Nephron progenitor cell (in vitro differentiated cells): ENCODE measurements around the gene CBX7.

Experiments
- DNase-seq: peaks from one replicate; pipeline ENCODE4 v3.0.0; 2021
- H3K27ac Mint-ChIP-seq: 2 replicates; pipeline ENCODE4 v1.8.0; 2021; ENCODE audit warnings: mild to moderate bottlenecking, moderate library complexity, mixed read lengths
- H3K27me3 Mint-ChIP-seq: 2 replicates; pipeline ENCODE4 v1.8.0; 2021; ENCODE audit warnings: mild to moderate bottlenecking, low read depth, mixed read lengths; ENCODE audit not compliant: poor library complexity
- H3K36me3 Mint-ChIP-seq: 2 replicates; pipeline ENCODE4 v1.8.0; 2021; ENCODE audit warnings: low read depth, mixed read lengths
- H3K4me1 Mint-ChIP-seq: 2 replicates; pipeline ENCODE4 v1.8.0; 2021; ENCODE audit warnings: mixed read lengths
- H3K4me3 Mint-ChIP-seq: 2 replicates; pipeline ENCODE4 v1.8.0; 2021; ENCODE audit warnings: mild to moderate bottlenecking, moderate library complexity, mixed read lengths
- H3K9me3 Mint-ChIP-seq: 2 replicates; pipeline ENCODE4 v1.8.0; 2021; ENCODE audit warnings: mild to moderate bottlenecking, moderate library complexity, mixed read lengths
- TF ChIP-seq, protein P1 (sequence below): fragments of 200-600 bp; sonication (generic); IDR thresholded peaks from 2 replicates; pipeline ENCODE4 v1.5.0; 2021; ENCODE audit warnings: antibody characterized with exemption

Gene CBX7

DNA sequence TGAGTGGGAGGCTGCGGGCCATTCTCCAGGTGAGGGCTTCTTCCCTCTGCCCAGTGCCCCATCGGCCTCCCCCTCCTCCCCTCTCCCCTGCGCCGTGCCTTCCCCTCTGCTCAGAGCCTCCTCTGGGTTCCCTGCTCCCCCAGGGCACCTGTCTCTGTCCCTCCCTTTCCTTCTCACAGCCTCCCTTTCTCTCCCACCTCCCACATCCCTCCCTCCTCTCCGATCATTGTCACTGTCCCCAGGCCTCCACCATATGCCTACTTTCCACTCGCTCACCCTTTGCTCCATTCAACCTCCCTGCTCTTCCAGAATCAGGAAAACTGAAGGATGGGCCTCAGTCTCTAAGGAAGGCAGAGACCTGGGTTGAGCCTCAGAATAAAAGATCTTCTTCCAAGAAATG, 65.4 kb downstream of the CBX7 start:
- H3K4me1 Mint-ChIP-seq: peaks cover 61% of the 10 kb centered on the region
- H3K9me3 Mint-ChIP-seq: no peaks in the 10 kb centered on the region
- H3K36me3 Mint-ChIP-seq: no peaks in the 10 kb centered on the region
- DNase-seq: no peak
- TF ChIP-seq, protein P1, sequence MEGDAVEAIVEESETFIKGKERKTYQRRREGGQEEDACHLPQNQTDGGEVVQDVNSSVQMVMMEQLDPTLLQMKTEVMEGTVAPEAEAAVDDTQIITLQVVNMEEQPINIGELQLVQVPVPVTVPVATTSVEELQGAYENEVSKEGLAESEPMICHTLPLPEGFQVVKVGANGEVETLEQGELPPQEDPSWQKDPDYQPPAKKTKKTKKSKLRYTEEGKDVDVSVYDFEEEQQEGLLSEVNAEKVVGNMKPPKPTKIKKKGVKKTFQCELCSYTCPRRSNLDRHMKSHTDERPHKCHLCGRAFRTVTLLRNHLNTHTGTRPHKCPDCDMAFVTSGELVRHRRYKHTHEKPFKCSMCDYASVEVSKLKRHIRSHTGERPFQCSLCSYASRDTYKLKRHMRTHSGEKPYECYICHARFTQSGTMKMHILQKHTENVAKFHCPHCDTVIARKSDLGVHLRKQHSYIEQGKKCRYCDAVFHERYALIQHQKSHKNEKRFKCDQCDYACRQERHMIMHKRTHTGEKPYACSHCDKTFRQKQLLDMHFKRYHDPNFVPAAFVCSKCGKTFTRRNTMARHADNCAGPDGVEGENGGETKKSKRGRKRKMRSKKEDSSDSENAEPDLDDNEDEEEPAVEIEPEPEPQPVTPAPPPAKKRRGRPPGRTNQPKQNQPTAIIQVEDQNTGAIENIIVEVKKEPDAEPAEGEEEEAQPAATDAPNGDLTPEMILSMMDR: no peak
- H3K27me3 Mint-ChIP-seq: peaks cover 16% of the 10 kb centered on the region
- no peak overlapping the region for H3K27ac Mint-ChIP-seq
- no peak overlapping the region for H3K4me3 Mint-ChIP-seq

DNA sequence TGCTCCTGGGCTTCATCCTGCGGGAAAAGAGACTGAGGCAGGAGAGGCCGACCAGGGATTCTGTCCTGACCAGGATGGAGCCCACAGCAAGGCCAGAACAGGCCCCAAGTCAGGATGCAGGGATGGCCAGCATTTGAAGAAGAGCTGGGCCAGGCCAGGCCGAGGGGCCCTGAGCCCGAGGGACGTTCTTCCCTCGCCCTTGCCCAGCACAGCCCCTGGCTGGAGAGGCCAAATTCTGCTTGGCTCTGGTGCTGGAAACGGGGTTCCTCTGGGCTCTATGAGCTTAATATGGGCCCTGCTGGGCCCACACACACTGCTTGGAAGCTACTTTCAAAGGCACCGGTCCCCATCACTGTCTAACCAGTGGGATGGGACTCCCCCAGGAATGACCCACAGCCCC, 67.8 kb downstream of the CBX7 start:
- Mint-ChIP-seq H3K36me3 (no peaks in the 10 kb centered on the region), H3K27me3 (peaks cover 13% of the 10 kb centered on the region), H3K4me3 (no peak overlapping the region), H3K27ac (no peak overlapping the region), H3K4me1 (peaks cover 71% of the 10 kb centered on the region), H3K9me3 (no peaks in the 10 kb centered on the region)
- TF ChIP-seq, protein P1: no peak
- no peak for DNase-seq

DNA sequence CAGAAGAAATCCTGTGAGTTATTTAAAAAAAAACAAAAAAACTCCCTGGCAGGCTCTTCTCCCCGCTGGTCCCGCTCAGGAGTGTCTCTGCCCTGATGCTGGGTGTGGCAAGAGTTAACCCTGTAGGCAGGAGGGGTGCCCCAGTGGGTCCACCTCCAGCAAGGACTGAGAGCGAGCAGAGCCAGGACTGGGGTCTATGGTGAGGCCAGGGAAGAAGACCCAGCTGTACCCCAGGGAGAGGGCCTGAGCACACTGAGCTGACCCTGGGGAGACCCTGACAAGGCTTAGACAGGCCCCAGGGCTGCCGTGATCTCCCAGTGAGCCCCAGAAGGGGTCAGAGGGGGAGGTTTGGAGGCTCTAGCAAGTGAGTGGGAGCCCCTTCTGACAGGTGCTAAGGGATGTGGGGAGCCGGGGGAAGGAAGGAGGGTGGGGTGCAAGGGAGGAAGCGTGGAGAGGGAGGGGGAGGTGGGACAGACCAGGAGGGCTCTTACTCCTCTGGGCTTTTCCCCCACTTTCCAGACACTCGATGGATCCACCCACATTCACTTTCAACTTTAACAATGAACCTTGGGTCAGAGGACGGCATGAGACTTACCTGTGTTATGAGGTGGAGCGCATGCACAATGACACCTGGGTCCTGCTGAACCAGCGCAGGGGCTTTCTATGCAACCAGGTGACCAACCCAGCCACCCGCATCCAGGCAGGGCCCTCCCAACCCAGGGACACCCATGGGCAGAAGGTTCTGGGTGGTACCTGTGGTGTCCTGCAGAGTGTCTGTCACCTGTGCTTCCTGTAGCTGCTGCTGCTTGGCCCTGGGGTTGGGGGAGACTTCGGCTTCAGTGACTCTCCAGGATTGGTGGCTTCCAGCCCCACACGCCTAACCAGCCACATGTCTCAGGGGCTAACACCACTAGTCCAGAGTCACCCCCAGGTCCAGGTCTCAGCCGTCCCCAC, 69.0 kb downstream of the CBX7 start:
- Mint-ChIP-seq H3K9me3 (no peaks in the 10 kb centered on the region), H3K4me3 (no peak overlapping the region), H3K36me3 (no peaks in the 10 kb centered on the region), H3K27me3 (peaks cover 7% of the 10 kb centered on the region), H3K4me1 (peaks cover 67% of the 10 kb centered on the region), H3K27ac (no peak overlapping the region)
- no peak for DNase-seq
- TF ChIP-seq, protein P1: no peak

DNA sequence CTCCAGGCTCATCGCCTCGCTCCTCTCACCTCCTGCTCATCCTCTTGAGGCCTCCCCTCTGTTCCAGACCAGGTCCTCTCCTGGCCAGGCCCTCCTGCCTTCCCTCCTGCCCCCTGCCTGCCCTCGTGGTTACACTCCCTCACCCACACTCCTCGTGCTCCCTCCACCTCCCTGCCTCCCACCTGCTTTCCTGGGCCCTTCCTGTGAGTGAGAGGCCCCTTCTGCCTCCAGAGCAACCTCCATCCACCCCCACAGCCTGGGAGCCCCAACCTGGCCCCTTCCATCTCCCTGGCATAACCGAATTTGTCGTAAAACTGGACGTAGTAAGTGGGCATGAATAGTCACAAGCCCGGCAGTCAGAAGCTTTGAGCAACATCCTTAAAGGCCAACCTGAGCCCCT, 70.9 kb downstream of the CBX7 start:
- no peak overlapping the region for H3K4me3 Mint-ChIP-seq
- no peak for DNase-seq
- H3K9me3 Mint-ChIP-seq: no peaks in the 10 kb centered on the region
- peaks cover 4% of the 10 kb centered on the region for H3K27me3 Mint-ChIP-seq
- TF ChIP-seq, protein P1: no peak
- peaks cover 65% of the 10 kb centered on the region for H3K4me1 Mint-ChIP-seq
- peak overlapping the region; percentile 43 for H3K27ac Mint-ChIP-seq
- H3K36me3 Mint-ChIP-seq: no peaks in the 10 kb centered on the region

DNA sequence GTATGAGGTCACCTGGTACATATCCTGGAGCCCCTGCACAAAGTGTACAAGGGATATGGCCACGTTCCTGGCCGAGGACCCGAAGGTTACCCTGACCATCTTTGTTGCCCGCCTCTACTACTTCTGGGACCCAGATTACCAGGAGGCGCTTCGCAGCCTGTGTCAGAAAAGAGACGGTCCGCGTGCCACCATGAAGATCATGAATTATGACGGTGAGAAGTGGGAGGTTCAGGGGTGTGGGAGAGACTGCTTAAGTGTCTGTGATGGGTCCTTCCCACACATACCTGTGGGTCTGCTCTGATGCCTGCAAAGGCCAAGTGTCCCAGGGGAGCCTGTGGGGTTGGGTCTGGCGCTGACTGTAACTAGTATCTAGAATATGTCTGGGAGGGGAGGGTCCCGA, 71.5 kb downstream of the CBX7 start:
- Mint-ChIP-seq H3K9me3 (no peaks in the 10 kb centered on the region), H3K4me1 (peaks cover 65% of the 10 kb centered on the region), H3K27ac (peak overlapping the region; percentile 69), H3K4me3 (peak overlapping the region; percentile 20), H3K36me3 (no peaks in the 10 kb centered on the region), H3K27me3 (no peaks in the 10 kb centered on the region)
- TF ChIP-seq, protein P1: no peak
- no peak for DNase-seq
